Measurements from ENCODE around the gene LILRA5. TPM values are rescaled to one million over a fixed set of nuclear protein-coding genes. Genes with fewer than 3 reads are reported as not detected.

Gene LILRA5
- total and polyA plus RNA-seq, 10 of the 15 experiments (the other 5 are each of a cell fraction or from before 2014, with no cell fraction given), result 0.05 to 1.2 (median 0.36) TPM; not detected in 4

GRCh38 chr19:54319049-54319448 is 6.1 kb upstream of the LILRA5 start (continued):
- TF ChIP-seq MTA3 (IDR thresholded peaks at IDR 0.05; ENCODE audit: borderline replicate concordance, low read length), result no peak
- TF ChIP-seq CEBPB (IDR thresholded peaks at IDR 0.05; ENCODE audit: borderline replicate concordance in 1 of 2, low read depth in 2 of 2, low read length in 2 of 2), result no peak
- peak; percentile 58 to 65; a peak in 2 of 4 replicates for TF ChIP-seq IKZF2 (IDR thresholded peaks at IDR 0.05)
- no peak for TF ChIP-seq MEF2B (IDR thresholded peaks at IDR 0.05; ENCODE audit: partially characterized antibody, poor library complexity, severe bottlenecking)
- no peak for TF ChIP-seq ZNF217 (IDR thresholded peaks at IDR 0.05)
- no peak for TF ChIP-seq DPF2 (IDR thresholded peaks at IDR 0.05)
- TF ChIP-seq, protein P1, sequence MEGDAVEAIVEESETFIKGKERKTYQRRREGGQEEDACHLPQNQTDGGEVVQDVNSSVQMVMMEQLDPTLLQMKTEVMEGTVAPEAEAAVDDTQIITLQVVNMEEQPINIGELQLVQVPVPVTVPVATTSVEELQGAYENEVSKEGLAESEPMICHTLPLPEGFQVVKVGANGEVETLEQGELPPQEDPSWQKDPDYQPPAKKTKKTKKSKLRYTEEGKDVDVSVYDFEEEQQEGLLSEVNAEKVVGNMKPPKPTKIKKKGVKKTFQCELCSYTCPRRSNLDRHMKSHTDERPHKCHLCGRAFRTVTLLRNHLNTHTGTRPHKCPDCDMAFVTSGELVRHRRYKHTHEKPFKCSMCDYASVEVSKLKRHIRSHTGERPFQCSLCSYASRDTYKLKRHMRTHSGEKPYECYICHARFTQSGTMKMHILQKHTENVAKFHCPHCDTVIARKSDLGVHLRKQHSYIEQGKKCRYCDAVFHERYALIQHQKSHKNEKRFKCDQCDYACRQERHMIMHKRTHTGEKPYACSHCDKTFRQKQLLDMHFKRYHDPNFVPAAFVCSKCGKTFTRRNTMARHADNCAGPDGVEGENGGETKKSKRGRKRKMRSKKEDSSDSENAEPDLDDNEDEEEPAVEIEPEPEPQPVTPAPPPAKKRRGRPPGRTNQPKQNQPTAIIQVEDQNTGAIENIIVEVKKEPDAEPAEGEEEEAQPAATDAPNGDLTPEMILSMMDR (IDR thresholded peaks at IDR 0.05 in 2 of 3, conservative IDR thresholded peaks at IDR 0.05 in 1 of 3; ENCODE audit: control insufficient read depth in 2 of 3, extremely low read depth in 1 of 3, insufficient read depth in 1 of 3, low read depth in 3 of 3, low read length in 3 of 3), result no peak
- no peak for TF ChIP-seq BCL3 (IDR thresholded peaks at IDR 0.05; ENCODE audit: borderline replicate concordance, insufficient read depth, low read depth, low read length, poor library complexity, severe bottlenecking)
- TF ChIP-seq KAT2A (conservative IDR thresholded peaks at IDR 0.05; ENCODE audit: control insufficient read depth, low read depth, low read length), result no peak
- peak; percentile 90 for TF ChIP-seq ATF7 (IDR thresholded peaks at IDR 0.05; ENCODE audit: low read depth)
- no peak for TF ChIP-seq ATF2 (IDR thresholded peaks at IDR 0.05; ENCODE audit: low read length)
- no peak for TF ChIP-seq SP1 (IDR thresholded peaks at IDR 0.05; ENCODE audit: low read depth, low read length)
- no peak for TF ChIP-seq HSF1 (IDR thresholded peaks at IDR 0.05; ENCODE audit: low read depth, low read length)
- no peak for TF ChIP-seq E4F1 (IDR thresholded peaks at IDR 0.05; ENCODE audit: borderline replicate concordance, partially characterized antibody)
- no peak for TF ChIP-seq NFYB (IDR thresholded peaks at IDR 0.05; ENCODE audit: insufficient read depth, low read depth, low read length)
- no peak for TF ChIP-seq RBBP5 (conservative IDR thresholded peaks at IDR 0.05)
- TF ChIP-seq TBL1XR1 (IDR thresholded peaks at IDR 0.05; ENCODE audit: low read depth, low read length), result no peak
